CD14-positive monocyte (primary cell): Measurements from ENCODE around the gene RNF128. TPM values are rescaled to one million over a fixed set of nuclear protein-coding genes. Genes with fewer than 3 reads are reported as not detected.

Experiments
- DNase-seq, 3 donors: peaks; one replicate each; pipeline ENCODE4 v3.0.0-alpha.2; 2011 to 2022
- H2AFZ ChIP-seq: 2 replicates; pipeline ENCODE4 v1.6.0; 2012; ENCODE audit warnings: mild to moderate bottlenecking, low read depth, low read length, inconsistent platforms; ENCODE audit not compliant: insufficient read depth, poor library complexity, severe bottlenecking
- H3K27ac ChIP-seq, 2 donors: 1 replicate in 1 of 2; 2 replicates in 1 of 2; pipeline ENCODE4 v1.5.1; 2012 to 2013; ENCODE audit warnings: low read length in 2 of 2, control low read depth in 1 of 2, inconsistent platforms in 1 of 2, low read depth in 1 of 2, mild to moderate bottlenecking in 1 of 2
- H3K27me3 ChIP-seq, 2 donors: one replicate each; pipeline versions ENCODE4 v1.6.0 to v1.6.1; 2011 to 2013; ENCODE audit warnings: low read length in 2 of 2; ENCODE audit not compliant: control insufficient read depth in 2 of 2, insufficient read depth in 2 of 2
- H3K36me3 ChIP-seq, 2 donors: replicated peaks in 1 of 2; 1 replicate in 1 of 2; 2 replicates in 1 of 2; pipeline versions ENCODE4 v1.5.1 to v1.6.1; 2012 to 2013; ENCODE audit warnings: low read length in 2 of 2, control low read depth in 1 of 2, inconsistent platforms in 1 of 2, mild to moderate bottlenecking in 1 of 2; ENCODE audit not compliant: insufficient read depth in 2 of 2, control insufficient read depth in 1 of 2
- H3K4me1 ChIP-seq, 2 donors: 1 replicate in 1 of 2; 2 replicates in 1 of 2; pipeline versions ENCODE4 v1.5.1 to v1.6.1; 2012 to 2013; ENCODE audit warnings: low read length in 2 of 2, control low read depth in 1 of 2, inconsistent platforms in 1 of 2, mild to moderate bottlenecking in 1 of 2, moderate library complexity in 1 of 2; ENCODE audit not compliant: insufficient read depth in 2 of 2, control insufficient read depth in 1 of 2
- H3K4me2 ChIP-seq: replicated peaks from 2 replicates; pipeline ENCODE3; 2012; ENCODE audit warnings: low read length, moderate library complexity, mild to moderate bottlenecking; ENCODE audit not compliant: poor library complexity, severe bottlenecking; ENCODE audit errors: extremely low read depth
- H3K4me3 ChIP-seq, 3 experiments: fragments of 200-600 bp in 1 of 3; sonication (generic) in 1 of 3; replicated peaks in 1 of 3; 1 replicate in 2 of 3; 2 replicates in 1 of 3; pipeline ENCODE4 v1.5.1; 2011 to 2013; ENCODE audit warnings: low read length in 3 of 3, mild to moderate bottlenecking in 3 of 3, control low read depth in 2 of 3, low read depth in 2 of 3, inconsistent platforms in 1 of 3, moderate library complexity in 1 of 3
- H3K79me2 ChIP-seq: 2 replicates; pipeline ENCODE4 v1.6.0; 2012; ENCODE audit warnings: mild to moderate bottlenecking, control low read depth, inconsistent platforms, low read length, moderate library complexity; ENCODE audit not compliant: insufficient read depth
- H3K9ac ChIP-seq: 2 replicates; pipeline ENCODE4 v1.6.0; 2017; ENCODE audit warnings: low read length, mild to moderate bottlenecking; ENCODE audit not compliant: insufficient read depth, poor library complexity, severe bottlenecking
- H3K9me3 ChIP-seq, 2 donors: replicated peaks in 1 of 2; 1 replicate in 1 of 2; 2 replicates in 1 of 2; pipeline versions ENCODE4 v1.5.1 to v1.6.1; 2012 to 2013; ENCODE audit warnings: low read length in 2 of 2, control low read depth in 1 of 2; ENCODE audit not compliant: control insufficient read depth in 1 of 2, insufficient read depth in 1 of 2
- H4K20me1 ChIP-seq: 2 replicates; pipeline ENCODE4 v1.6.0; 2012; ENCODE audit warnings: mild to moderate bottlenecking, low read length, control low read depth, moderate library complexity; ENCODE audit not compliant: insufficient read depth
- H3K27ac Mint-ChIP-seq, 7 donors: one replicate each; pipeline ENCODE4 v1.8.0; 2020; ENCODE audit warnings: mild to moderate bottlenecking in 7 of 7, mixed read lengths in 7 of 7, moderate library complexity in 6 of 7, inconsistent platforms in 2 of 7
- H3K27me3 Mint-ChIP-seq, 3 donors: one replicate each; pipeline ENCODE4 v1.8.0; 2021 to 2022; ENCODE audit warnings: low read depth in 3 of 3, mild to moderate bottlenecking in 3 of 3, mixed read lengths in 3 of 3, moderate library complexity in 3 of 3, inconsistent platforms in 1 of 3
- H3K36me3 Mint-ChIP-seq, 2 donors: one replicate each; pipeline ENCODE4 v1.8.0; 2020; ENCODE audit warnings: mixed read lengths in 2 of 2, inconsistent platforms in 1 of 2, mild to moderate bottlenecking in 1 of 2
- H3K4me1 Mint-ChIP-seq: one replicate; pipeline ENCODE4 v1.8.0; 2020; ENCODE audit warnings: mild to moderate bottlenecking, mixed read lengths
- H3K4me3 Mint-ChIP-seq, 2 donors: one replicate each; pipeline ENCODE4 v1.8.0; 2020; ENCODE audit warnings: mild to moderate bottlenecking in 2 of 2, mixed read lengths in 2 of 2, moderate library complexity in 1 of 2
- H3K9me3 Mint-ChIP-seq, 7 donors: one replicate each; pipeline ENCODE4 v1.8.0; 2020 to 2022; ENCODE audit warnings: mixed read lengths in 7 of 7, mild to moderate bottlenecking in 6 of 7, moderate library complexity in 6 of 7, inconsistent platforms in 2 of 7
- WGBS: methylation state at CpG from one replicate; pipeline ENCODE4 v1.1.5; 2013; ENCODE audit warnings: missing lambda C conversion rate; ENCODE audit not compliant: insufficient coverage; 5-methylcytosine and 5-hydroxymethylcytosine counted together
- intact Hi-C, 2 donors: fragments of 100-400 bp; cut with micrococcal nuclease; formaldehyde crosslinking; loops; one replicate each; pipeline versions ENCODE4 v1.15.0 to v1.15.1; 2023
- polyA plus RNA-seq, 3 donors: library from polyadenylated mRNA; depleted of rRNA in 1 of 3; unstranded in 2 of 3; stranded (reverse) in 1 of 3; fragments of 300-500 nt in 2 of 3; fragments of >200 nt in 1 of 3; fragmentation: Illumina TruSeq in 2 of 3; gene quantifications; 1 replicate in 2 of 3; 2 replicates in 1 of 3; pipeline ENCODE4 v1.2.3, GENCODE V29; 2012 to 2021
- TF ChIP-seq, protein P1 (sequence below): fragments of 200-600 bp; IDR thresholded peaks from one replicate; pipeline ENCODE4 v1.8.0; 2022; ENCODE audit warnings: antibody characterized with exemption, mild to moderate bottlenecking

The RNF128 gene
- polyA plus RNA-seq, 3 donors, result not detected

DNA sequence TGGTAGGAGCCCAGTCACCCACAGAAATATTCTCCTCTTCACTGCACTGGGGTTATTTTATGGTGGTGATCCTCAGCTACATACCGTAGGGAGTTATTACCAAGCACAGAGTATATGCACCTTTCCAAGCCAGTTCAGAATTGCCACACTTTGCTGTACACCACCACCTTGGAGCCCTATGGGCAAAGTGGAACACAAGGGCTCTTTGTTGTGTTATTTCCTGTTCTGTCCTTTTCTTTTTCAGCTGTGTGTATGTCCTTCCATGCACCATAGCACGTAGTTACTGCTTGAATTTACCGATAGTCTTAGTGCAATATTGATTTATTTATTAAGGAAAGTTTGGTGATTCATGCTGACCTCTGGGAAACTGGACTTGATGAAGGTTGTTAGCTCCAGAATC lies 8.3 kb downstream of the RNF128 start:
- Histone ChIP-seq H3K27ac (no peak overlapping the region), H3K4me3 (no peak overlapping the region), H3K4me2 (no peak overlapping the region), H3K79me2 (no peaks in the 10 kb centered on the region), H3K9ac (no peak overlapping the region), H3K9me3 (no peaks in the 10 kb centered on the region), H3K4me1 (no peaks in the 10 kb centered on the region), H3K27me3 (peaks cover 0 to 3% of the 10 kb centered on the region in 2 donors), H2AFZ (no peak overlapping the region), H3K36me3 (no peaks in the 10 kb centered on the region), H4K20me1 (no peaks in the 10 kb centered on the region)
- intact Hi-C loops, result no loop called here
- Mint-ChIP-seq H3K4me3 (no peak overlapping the region), H3K36me3 (no peaks in the 10 kb centered on the region), H3K9me3 (peaks cover 0 to 6% (median 0%) of the 10 kb centered on the region in 7 donors), H3K27me3 (peaks cover 0 to 5% (median 4%) of the 10 kb centered on the region in 3 donors), H3K27ac (no peak overlapping the region), H3K4me1 (no peaks in the 10 kb centered on the region)
- no CpG with 5 or more reads among the region's 3 CpGs for WGBS
- TF ChIP-seq, protein P1, sequence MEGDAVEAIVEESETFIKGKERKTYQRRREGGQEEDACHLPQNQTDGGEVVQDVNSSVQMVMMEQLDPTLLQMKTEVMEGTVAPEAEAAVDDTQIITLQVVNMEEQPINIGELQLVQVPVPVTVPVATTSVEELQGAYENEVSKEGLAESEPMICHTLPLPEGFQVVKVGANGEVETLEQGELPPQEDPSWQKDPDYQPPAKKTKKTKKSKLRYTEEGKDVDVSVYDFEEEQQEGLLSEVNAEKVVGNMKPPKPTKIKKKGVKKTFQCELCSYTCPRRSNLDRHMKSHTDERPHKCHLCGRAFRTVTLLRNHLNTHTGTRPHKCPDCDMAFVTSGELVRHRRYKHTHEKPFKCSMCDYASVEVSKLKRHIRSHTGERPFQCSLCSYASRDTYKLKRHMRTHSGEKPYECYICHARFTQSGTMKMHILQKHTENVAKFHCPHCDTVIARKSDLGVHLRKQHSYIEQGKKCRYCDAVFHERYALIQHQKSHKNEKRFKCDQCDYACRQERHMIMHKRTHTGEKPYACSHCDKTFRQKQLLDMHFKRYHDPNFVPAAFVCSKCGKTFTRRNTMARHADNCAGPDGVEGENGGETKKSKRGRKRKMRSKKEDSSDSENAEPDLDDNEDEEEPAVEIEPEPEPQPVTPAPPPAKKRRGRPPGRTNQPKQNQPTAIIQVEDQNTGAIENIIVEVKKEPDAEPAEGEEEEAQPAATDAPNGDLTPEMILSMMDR, result no peak
- no peak for DNase-seq

DNA sequence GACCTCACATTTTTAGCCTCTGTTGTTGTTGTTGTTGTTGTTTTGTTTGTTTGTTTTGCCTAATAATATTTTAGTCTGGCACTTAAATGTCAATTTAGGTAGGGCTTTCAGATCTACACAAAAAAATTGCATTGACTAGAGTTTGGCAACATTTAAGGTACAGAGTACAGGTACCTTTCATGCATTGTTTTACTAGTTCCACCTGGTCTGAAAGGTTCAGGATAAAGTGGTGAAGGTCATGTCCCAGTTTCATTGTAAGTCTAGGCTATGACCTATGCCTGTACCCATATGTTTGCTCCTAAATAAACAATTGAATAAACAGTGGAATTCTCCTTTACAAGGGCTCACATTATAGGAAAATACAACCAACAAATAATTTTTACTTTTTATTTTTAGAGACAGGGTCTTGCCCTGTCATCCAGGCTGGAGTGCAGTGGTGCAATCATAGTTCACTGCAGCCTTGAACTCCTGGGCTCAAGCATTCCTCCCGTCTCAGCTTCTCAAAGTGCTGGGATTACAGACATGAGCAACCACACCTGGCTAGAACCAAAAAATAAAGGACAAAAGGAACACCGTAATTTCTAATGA lies 13.8 kb downstream of the RNF128 start:
- no peaks in the 10 kb centered on the region for H3K36me3 Mint-ChIP-seq
- H3K79me2 ChIP-seq, result no peaks in the 10 kb centered on the region
- H3K4me3 Mint-ChIP-seq, result no peak overlapping the region
- H3K4me1 ChIP-seq, result no peaks in the 10 kb centered on the region
- no peak overlapping the region for H2AFZ ChIP-seq
- intact Hi-C loops, result no loop called here
- H3K27me3 Mint-ChIP-seq, result peaks cover 0 to 1% (median 0%) of the 10 kb centered on the region in 3 donors
- TF ChIP-seq, protein P1, result no peak
- H3K27me3 ChIP-seq, result no peaks in the 10 kb centered on the region
- H3K4me3 ChIP-seq, result no peak overlapping the region
- WGBS, result no CpG with 5 or more reads among the region's 2 CpGs
- DNase-seq, result no peak
- peaks cover 0 to 3% (median 0%) of the 10 kb centered on the region in 7 donors for H3K9me3 Mint-ChIP-seq
- no peak overlapping the region for H3K4me2 ChIP-seq
- no peak overlapping the region for H3K27ac Mint-ChIP-seq
- H4K20me1 ChIP-seq, result no peaks in the 10 kb centered on the region
- no peaks in the 10 kb centered on the region for H3K36me3 ChIP-seq
- no peak overlapping the region for H3K27ac ChIP-seq
- H3K4me1 Mint-ChIP-seq, result no peaks in the 10 kb centered on the region
- H3K9ac ChIP-seq, result no peak overlapping the region
- no peaks in the 10 kb centered on the region for H3K9me3 ChIP-seq
